ENCODE data around the gene SLC6A17. TPM values are rescaled to one million over a fixed set of nuclear protein-coding genes. Genes with fewer than 3 reads are reported as not detected.

The SLC6A17 gene
- total RNA-seq, 4 donors from 2014 or later: under 0.01 to 1.7 (median 0.91) TPM

DNA sequence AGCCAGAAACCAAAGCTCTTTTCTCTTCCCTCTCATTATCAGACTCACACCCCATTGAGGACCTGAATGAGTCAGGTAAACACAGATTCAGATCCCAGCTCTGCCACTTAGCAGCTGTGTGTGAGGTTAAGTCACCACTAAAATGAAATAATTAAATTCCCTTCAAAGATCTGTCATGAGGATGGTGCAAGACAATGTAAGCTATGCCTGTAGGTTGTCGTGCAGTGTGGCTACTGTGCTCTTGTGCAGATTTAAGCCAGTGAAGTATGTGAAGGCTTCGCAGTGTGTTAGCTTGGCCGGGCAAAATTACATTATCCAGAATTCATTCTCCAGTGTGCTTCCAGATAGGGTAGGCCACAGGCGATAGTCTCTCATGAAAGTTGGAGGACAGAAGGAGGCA is 24.5 kb upstream of the SLC6A17 start:
- TF ChIP-seq POLR2AphosphoS5 (IDR thresholded peaks at IDR 0.05): no peak
- TF ChIP-seq POLR2A (IDR thresholded peaks at IDR 0.05): no peak
- TF ChIP-seq EP300 (IDR thresholded peaks at IDR 0.05): no peak
- TF ChIP-seq CTCF (IDR thresholded peaks at IDR 0.05): no peak
- Histone ChIP-seq H3K36me3 (no peaks in the 10 kb centered on the region), H3K9me3 (peaks cover 0 to 19% (median 0%) of the 10 kb centered on the region in 3 donors), H3K4me1 (peaks cover 0 to 11% (median 0%) of the 10 kb centered on the region in 3 donors), H3K4me3 (no peak overlapping the region), H3K27ac (no peak overlapping the region), H3K27me3 (peaks cover 40% of the 10 kb centered on the region)
- 87% methylated on average over 3 of the region's 4 CpGs; no CpG with 5 or more reads in 1 of the 2 donors for WGBS, 2 donors (ENCODE audit: low coverage in 1 of 2)
- ATAC-seq: no peak

DNA sequence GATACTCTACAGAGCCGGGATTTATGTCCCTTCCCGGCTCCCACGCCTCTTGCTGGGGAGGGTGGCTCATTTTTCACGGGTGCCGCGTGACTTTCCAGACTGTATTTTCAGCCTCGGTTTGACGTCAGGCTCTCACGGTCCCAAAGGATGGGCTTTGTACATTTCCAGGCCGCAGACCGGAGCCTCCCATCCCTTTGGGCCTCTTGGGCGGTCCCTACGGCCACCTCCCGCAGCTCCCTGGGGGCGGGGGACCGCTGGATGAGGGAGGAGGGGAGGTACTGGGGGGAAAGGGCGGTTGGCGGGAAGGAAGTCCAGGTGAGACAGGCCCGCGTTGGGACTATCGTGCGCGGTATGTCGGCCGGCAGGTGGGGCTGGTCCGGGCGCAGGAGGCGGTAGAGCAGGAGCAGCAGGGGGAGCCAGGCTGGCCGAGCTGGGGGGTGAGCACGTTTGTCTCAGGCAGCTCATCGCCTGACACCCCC is 20.1 kb upstream of the SLC6A17 start:
- Histone ChIP-seq H3K4me1 (peaks cover 0 to 11% (median 0%) of the 10 kb centered on the region in 3 donors), H3K36me3 (no peaks in the 10 kb centered on the region), H3K27me3 (peaks cover 42% of the 10 kb centered on the region), H3K9me3 (peaks cover 0 to 8% (median 0%) of the 10 kb centered on the region in 3 donors), H3K4me3 (peak overlapping the region in 1 of 2 donors; percentile 8), H3K27ac (no peak overlapping the region)
- TF ChIP-seq EP300 (IDR thresholded peaks at IDR 0.05) (no peak), CTCF (IDR thresholded peaks at IDR 0.05) (peak in 1 of 4 experiments; percentile 28), POLR2AphosphoS5 (IDR thresholded peaks at IDR 0.05) (no peak)
- ATAC-seq: no peak
- 0% methylated on average over 6 of the region's 31 CpGs; no CpG with 5 or more reads in 1 of the 2 donors for WGBS, 2 donors (ENCODE audit: low coverage in 1 of 2)

DNA sequence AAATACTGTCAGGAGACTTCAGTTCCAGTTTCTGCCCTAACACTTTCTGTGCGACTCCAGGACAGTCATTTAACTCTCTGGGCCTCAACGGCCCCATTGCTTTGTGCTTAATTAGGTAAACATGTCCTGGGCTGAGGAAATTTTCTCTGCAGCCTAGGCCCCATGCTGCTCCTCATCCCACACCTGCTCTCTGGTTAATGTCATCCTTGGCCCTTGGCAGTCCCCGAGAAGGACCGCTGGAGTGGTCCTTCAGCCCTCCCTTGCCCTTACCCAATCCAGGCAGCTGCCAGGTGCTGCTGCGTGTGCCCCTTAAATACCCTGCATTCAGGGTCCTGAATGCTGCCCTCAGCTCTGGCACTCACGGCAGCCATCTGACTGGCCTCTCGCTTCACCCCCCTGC is 19.3 kb upstream of the SLC6A17 start:
- Histone ChIP-seq H3K9me3 (peaks cover 0 to 5% (median 0%) of the 10 kb centered on the region in 3 donors), H3K36me3 (no peaks in the 10 kb centered on the region), H3K4me3 (no peak overlapping the region), H3K27me3 (peaks cover 38% of the 10 kb centered on the region), H3K4me1 (peaks cover 0 to 11% (median 0%) of the 10 kb centered on the region in 3 donors), H3K27ac (no peak overlapping the region)
- whole genome bisulfite sequencing, 2 donors (ENCODE audit: low coverage in 1 of 2): 58 to 72% methylated on average over 4 to 5 of the region's 7 CpGs
- ATAC-seq: no peak
- TF ChIP-seq EP300 (IDR thresholded peaks at IDR 0.05): no peak
- no peak for TF ChIP-seq CTCF (IDR thresholded peaks at IDR 0.05)
- no peak for TF ChIP-seq POLR2A (IDR thresholded peaks at IDR 0.05)
- no peak for TF ChIP-seq POLR2AphosphoS5 (IDR thresholded peaks at IDR 0.05)

DNA sequence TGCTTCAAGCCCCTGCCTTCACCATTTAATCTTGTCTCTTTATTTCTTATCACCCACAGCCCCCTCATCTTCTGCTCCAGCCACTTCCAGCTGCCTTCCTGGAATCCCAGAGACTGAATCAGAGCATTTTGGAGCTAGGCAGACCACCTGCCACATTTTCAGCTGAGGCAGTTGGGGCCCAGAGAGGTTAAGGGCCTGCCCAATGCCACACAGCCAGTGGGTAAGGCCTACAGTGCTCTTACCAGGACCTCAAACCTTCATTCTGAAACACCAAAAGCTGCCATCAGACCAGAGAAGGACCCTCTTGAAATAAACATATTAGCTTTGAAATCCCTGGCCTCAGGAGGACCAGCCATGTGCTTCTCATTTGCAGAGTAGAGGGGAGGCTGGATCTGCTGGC is 17.6 kb upstream of the SLC6A17 start:
- no peak for ATAC-seq
- TF ChIP-seq EP300 (IDR thresholded peaks at IDR 0.05) (no peak), CTCF (IDR thresholded peaks at IDR 0.05) (no peak), POLR2AphosphoS5 (IDR thresholded peaks at IDR 0.05) (no peak), POLR2A (IDR thresholded peaks at IDR 0.05) (no peak)
- Histone ChIP-seq H3K27ac (no peak overlapping the region), H3K36me3 (no peaks in the 10 kb centered on the region), H3K27me3 (peaks cover 26% of the 10 kb centered on the region), H3K4me1 (peaks cover 0 to 16% (median 0%) of the 10 kb centered on the region in 3 donors), H3K9me3 (no peaks in the 10 kb centered on the region), H3K4me3 (no peak overlapping the region)

DNA sequence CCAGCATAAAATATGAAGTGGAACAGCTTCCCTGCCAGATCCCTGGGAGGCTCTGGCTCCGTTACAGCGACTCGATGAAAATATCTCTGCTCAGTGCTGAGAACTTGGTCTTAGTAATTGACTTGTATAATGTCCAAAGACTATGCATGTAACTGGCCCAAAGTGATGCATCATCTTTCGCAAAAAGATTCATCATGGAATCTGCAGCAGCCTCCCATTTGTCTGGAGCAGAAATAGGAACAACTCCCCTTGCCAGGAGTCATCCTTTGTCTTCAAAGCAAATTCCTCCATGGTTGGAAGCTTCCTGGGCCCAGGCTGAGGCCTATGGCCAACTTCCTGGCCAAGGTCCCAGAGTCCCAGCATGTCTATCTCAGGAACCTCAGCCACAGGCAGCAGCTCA is 16.9 kb upstream of the SLC6A17 start:
- H3K27ac ChIP-seq: no peak overlapping the region
- H3K4me1 ChIP-seq: peaks cover 0 to 16% (median 0%) of the 10 kb centered on the region in 3 donors
- ATAC-seq: no peak
- H3K9me3 ChIP-seq: no peaks in the 10 kb centered on the region
- H3K4me3 ChIP-seq: no peak overlapping the region
- H3K27me3 ChIP-seq: peaks cover 26% of the 10 kb centered on the region
- 67 to 70% methylated on average over 2 to 3 of the region's 4 CpGs for WGBS, 2 donors (ENCODE audit: low coverage in 1 of 2)
- H3K36me3 ChIP-seq: no peaks in the 10 kb centered on the region
- no peak for TF ChIP-seq POLR2AphosphoS5 (IDR thresholded peaks at IDR 0.05)
- no peak for TF ChIP-seq POLR2A (IDR thresholded peaks at IDR 0.05)
- TF ChIP-seq CTCF (IDR thresholded peaks at IDR 0.05): no peak
- TF ChIP-seq EP300 (IDR thresholded peaks at IDR 0.05): no peak

Measured in gastroesophageal sphincter (tissue), 4 donors.